ENCODE data around the gene ADGB. TPM values are rescaled to one million over a fixed set of nuclear protein-coding genes. Genes with fewer than 3 reads are reported as not detected.
"Not testable (repeated sequence)": the region's sequence is repeated elsewhere in the genome, so short reads cannot be mapped to it uniquely, and the experiment has no call there.

ADGB gene
- total RNA-seq, 1 donor from 2014 or later = not detected

DNA sequence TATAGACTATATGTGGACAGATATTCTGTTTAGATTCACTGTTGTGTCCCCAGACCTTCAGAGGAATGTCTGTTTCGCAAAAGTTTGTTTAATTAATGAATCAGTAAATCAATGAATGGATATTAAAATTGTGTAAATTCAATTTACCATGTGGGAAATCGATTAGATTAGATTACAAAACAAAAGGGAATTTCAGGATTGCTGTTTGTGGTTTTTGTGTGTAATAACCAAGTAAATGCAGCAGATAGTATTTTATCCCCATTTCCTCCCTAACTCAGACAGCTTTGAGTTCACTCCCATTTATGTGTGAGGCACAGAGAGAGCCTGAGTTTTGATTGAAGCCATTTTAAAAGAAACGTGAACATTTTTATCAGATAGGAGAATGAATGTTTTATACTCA is 214.8 kb downstream of the ADGB start:
- H3K27me3 ChIP-seq (ENCODE audit: insufficient read depth, low read length) = no peaks in the 10 kb centered on the region
- H4K20me1 ChIP-seq (ENCODE audit: insufficient read depth, low read length) = no peaks in the 10 kb centered on the region
- no peaks in the 10 kb centered on the region for H3K79me2 ChIP-seq (ENCODE audit: insufficient read depth, low read length)
- no peaks in the 10 kb centered on the region for H3K9me3 ChIP-seq (ENCODE audit: insufficient read depth, low read depth, low read length)
- peaks cover 25% of the 10 kb centered on the region for H3K4me1 ChIP-seq (ENCODE audit: insufficient read depth, low read length)
- no peak for FAIRE-seq
- H3K36me3 ChIP-seq (ENCODE audit: insufficient read depth, low read length) = no peaks in the 10 kb centered on the region
- H3K9me3 Mint-ChIP-seq (ENCODE audit: unreplicated experiment) = no peaks in the 10 kb centered on the region
- H3K4me3 ChIP-seq (ENCODE audit: insufficient read depth, low read depth, low read length) = no peak overlapping the region
- peak; percentile 76 for DNase-seq (ENCODE audit: low read depth)
- no peaks in the 10 kb centered on the region for H3K27me3 Mint-ChIP-seq (ENCODE audit: low read depth, unreplicated experiment)
- H3K4me1 Mint-ChIP-seq (ENCODE audit: low read depth, unreplicated experiment) = peaks cover 37% of the 10 kb centered on the region
- H3K4me2 ChIP-seq (ENCODE audit: low read length) = peak overlapping the region; percentile 56
- TF ChIP-seq EZH2 (IDR thresholded peaks at IDR 0.05; ENCODE audit: insufficient read depth, low read length) = no peak
- TF ChIP-seq, protein P1, sequence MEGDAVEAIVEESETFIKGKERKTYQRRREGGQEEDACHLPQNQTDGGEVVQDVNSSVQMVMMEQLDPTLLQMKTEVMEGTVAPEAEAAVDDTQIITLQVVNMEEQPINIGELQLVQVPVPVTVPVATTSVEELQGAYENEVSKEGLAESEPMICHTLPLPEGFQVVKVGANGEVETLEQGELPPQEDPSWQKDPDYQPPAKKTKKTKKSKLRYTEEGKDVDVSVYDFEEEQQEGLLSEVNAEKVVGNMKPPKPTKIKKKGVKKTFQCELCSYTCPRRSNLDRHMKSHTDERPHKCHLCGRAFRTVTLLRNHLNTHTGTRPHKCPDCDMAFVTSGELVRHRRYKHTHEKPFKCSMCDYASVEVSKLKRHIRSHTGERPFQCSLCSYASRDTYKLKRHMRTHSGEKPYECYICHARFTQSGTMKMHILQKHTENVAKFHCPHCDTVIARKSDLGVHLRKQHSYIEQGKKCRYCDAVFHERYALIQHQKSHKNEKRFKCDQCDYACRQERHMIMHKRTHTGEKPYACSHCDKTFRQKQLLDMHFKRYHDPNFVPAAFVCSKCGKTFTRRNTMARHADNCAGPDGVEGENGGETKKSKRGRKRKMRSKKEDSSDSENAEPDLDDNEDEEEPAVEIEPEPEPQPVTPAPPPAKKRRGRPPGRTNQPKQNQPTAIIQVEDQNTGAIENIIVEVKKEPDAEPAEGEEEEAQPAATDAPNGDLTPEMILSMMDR (IDR thresholded peaks at IDR 0.05; ENCODE audit: insufficient read depth, low read depth, low read length) = no peak
- H3K9ac ChIP-seq (ENCODE audit: low read length) = peak overlapping the region; percentile 66
- H3K36me3 Mint-ChIP-seq (ENCODE audit: low read depth, unreplicated experiment) = no peaks in the 10 kb centered on the region
- H3K27ac ChIP-seq (ENCODE audit: low read depth, low read length) = peak overlapping the region; percentile 71
- H3K4me3 Mint-ChIP-seq (ENCODE audit: unreplicated experiment) = no peak overlapping the region
- no peak overlapping the region for H2AFZ ChIP-seq (ENCODE audit: low read depth, low read length)
- H3K27ac Mint-ChIP-seq (ENCODE audit: unreplicated experiment) = peak overlapping the region; percentile 98

DNA sequence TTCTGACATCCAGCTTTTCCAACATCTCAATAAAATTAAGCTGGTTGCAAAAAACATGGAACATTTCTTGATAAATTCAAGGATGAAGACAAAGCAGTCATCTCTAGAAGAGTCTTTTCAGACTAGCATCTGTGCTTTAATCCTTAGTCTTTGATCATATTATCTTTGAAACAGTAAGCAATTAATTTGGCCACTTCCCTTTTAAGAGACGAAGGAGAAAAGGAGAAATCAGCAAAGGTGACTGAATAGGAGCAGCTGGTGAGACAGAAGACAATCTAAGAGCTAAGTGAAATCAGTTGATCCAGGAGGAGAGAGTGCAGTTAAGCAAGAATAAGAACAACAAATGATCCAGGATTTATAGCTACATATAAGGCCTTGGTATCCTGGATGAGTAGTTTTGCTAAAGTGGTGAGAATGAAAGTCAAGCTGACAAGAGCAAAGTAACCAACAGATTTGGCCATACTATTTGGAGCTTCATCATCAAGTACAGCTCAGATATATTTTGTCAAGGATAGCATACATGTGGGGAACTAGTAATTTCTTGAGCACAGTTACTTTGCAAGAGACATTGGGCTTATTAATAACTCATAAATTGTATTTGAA is 215.5 kb downstream of the ADGB start:
- peak; percentile 91 for FAIRE-seq
- Histone ChIP-seq H2AFZ (ENCODE audit: low read depth, low read length) (no peak overlapping the region), H3K9ac (ENCODE audit: low read length) (peak overlapping the region; percentile 66)

GRCh38 chr6:146815511-146816462 is 217.0 kb downstream of the ADGB start:
- H3K4me1 ChIP-seq (ENCODE audit: insufficient read depth, low read length) = peaks cover 35% of the 10 kb centered on the region
- not testable (repeated sequence) for H3K79me2 ChIP-seq (ENCODE audit: insufficient read depth, low read length); H3K27me3 Mint-ChIP-seq (ENCODE audit: low read depth, unreplicated experiment); H3K27me3 ChIP-seq (ENCODE audit: insufficient read depth, low read length); H3K9me3 Mint-ChIP-seq (ENCODE audit: unreplicated experiment); H3K4me3 ChIP-seq (ENCODE audit: insufficient read depth, low read depth, low read length); H3K36me3 ChIP-seq (ENCODE audit: insufficient read depth, low read length); H3K36me3 Mint-ChIP-seq (ENCODE audit: low read depth, unreplicated experiment); H2AFZ ChIP-seq (ENCODE audit: low read depth, low read length); H4K20me1 ChIP-seq (ENCODE audit: insufficient read depth, low read length); H3K27ac ChIP-seq (ENCODE audit: low read depth, low read length); H3K4me3 Mint-ChIP-seq (ENCODE audit: unreplicated experiment); H3K4me2 ChIP-seq (ENCODE audit: low read length); H3K9ac ChIP-seq (ENCODE audit: low read length); DNase-seq (ENCODE audit: low read depth); H3K9me3 ChIP-seq (ENCODE audit: insufficient read depth, low read depth, low read length)
- Mint-ChIP-seq H3K4me1 (ENCODE audit: low read depth, unreplicated experiment) (peaks cover 56% of the 10 kb centered on the region), H3K27ac (ENCODE audit: unreplicated experiment) (peak overlapping the region; percentile 98)
- FAIRE-seq = peak; percentile 95

More for the DNA sequence above, 215.5 kb downstream of the ADGB start:
- no peaks in the 10 kb centered on the region for H3K27me3 ChIP-seq (ENCODE audit: insufficient read depth, low read length)
- Mint-ChIP-seq H3K4me3 (ENCODE audit: unreplicated experiment) (no peak overlapping the region), H3K9me3 (ENCODE audit: unreplicated experiment) (no peaks in the 10 kb centered on the region), H3K36me3 (ENCODE audit: low read depth, unreplicated experiment) (no peaks in the 10 kb centered on the region), H3K4me1 (ENCODE audit: low read depth, unreplicated experiment) (peaks cover 42% of the 10 kb centered on the region), H3K27ac (ENCODE audit: unreplicated experiment) (peak overlapping the region; percentile 98), H3K27me3 (ENCODE audit: low read depth, unreplicated experiment) (no peaks in the 10 kb centered on the region)
- no peaks in the 10 kb centered on the region for H3K9me3 ChIP-seq (ENCODE audit: insufficient read depth, low read depth, low read length)
- TF ChIP-seq, protein P1 (IDR thresholded peaks at IDR 0.05; ENCODE audit: insufficient read depth, low read depth, low read length) = no peak
- no peak for TF ChIP-seq EZH2 (IDR thresholded peaks at IDR 0.05; ENCODE audit: insufficient read depth, low read length)
- peaks cover 25% of the 10 kb centered on the region for H3K4me1 ChIP-seq (ENCODE audit: insufficient read depth, low read length)
- H3K79me2 ChIP-seq (ENCODE audit: insufficient read depth, low read length) = no peaks in the 10 kb centered on the region
- no peaks in the 10 kb centered on the region for H3K36me3 ChIP-seq (ENCODE audit: insufficient read depth, low read length)
- peak overlapping the region; percentile 71 for H3K27ac ChIP-seq (ENCODE audit: low read depth, low read length)
- H4K20me1 ChIP-seq (ENCODE audit: insufficient read depth, low read length) = no peaks in the 10 kb centered on the region
- H3K4me2 ChIP-seq (ENCODE audit: low read length) = peak overlapping the region; percentile 56
- DNase-seq (ENCODE audit: low read depth) = peak; percentile 29
- no peak overlapping the region for H3K4me3 ChIP-seq (ENCODE audit: insufficient read depth, low read depth, low read length)
